Measurements from ENCODE around the gene GPC6.
"Not testable (repeated sequence)": the region's sequence is repeated elsewhere in the genome, so short reads cannot be mapped to it uniquely, and the experiment has no call there.

The GPC6 gene

GRCh38 chr13:94339116-94339687 lies 1112.6 kb downstream of the GPC6 start:
- no peak for DNase-seq

- DNase-seq, result no peak
These were observed 1116.0 kb downstream of the GPC6 start for GRCh38 chr13:94342436-94343242.

DNA sequence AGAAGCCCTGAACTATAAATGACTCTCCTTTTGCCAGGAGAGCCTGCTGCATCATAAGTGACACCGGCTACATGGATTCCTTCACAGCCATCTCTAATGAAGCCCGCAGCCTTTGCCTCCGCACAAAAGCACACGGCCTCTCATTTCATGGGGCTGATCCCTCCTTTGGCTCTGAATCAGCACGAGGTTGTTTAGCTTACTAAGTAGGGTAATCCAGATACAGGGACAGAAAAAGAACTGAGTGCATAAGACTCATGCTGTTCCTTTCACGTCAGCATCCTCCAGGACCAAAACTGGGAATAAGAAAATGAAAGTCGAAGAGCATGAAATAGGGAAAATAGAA lies 1116.6 kb downstream of the GPC6 start:
- no peak for DNase-seq

GRCh38 chr13:94343687-94344086 lies 1117.1 kb downstream of the GPC6 start:
- not testable (repeated sequence) for DNase-seq

DNA sequence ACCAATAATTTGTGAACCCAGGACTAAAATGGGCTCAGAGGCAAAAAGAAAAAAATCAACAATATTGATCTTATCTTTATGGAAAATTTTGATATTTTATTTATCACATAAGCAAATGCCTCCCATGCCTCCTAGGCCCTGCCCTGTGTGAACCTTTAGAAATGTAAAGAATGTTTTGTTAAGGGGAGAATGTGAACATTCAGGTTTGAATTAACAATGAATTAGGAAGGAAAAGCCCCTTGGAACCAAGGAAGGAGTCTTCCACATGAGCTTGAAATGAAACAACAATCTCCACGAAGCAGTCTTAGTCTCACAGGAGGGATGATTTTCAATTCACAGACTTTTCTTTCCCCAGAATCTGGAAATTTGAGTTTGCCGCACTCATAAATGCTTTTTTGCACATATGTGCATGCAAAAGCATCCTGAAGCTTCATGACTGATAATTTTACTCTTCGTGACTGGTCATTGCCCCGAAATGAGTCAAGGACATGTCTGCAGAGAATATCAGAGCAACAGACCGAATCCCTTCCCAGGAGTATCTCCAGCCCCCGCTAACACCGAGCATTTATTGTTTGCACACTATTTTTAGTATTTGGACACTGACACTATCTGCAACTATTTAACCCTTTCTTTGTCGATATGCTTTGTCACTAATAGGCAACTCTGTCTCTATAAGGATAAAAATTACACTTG lies 1117.7 kb downstream of the GPC6 start:
- peak; percentile 72 for DNase-seq

DNA sequence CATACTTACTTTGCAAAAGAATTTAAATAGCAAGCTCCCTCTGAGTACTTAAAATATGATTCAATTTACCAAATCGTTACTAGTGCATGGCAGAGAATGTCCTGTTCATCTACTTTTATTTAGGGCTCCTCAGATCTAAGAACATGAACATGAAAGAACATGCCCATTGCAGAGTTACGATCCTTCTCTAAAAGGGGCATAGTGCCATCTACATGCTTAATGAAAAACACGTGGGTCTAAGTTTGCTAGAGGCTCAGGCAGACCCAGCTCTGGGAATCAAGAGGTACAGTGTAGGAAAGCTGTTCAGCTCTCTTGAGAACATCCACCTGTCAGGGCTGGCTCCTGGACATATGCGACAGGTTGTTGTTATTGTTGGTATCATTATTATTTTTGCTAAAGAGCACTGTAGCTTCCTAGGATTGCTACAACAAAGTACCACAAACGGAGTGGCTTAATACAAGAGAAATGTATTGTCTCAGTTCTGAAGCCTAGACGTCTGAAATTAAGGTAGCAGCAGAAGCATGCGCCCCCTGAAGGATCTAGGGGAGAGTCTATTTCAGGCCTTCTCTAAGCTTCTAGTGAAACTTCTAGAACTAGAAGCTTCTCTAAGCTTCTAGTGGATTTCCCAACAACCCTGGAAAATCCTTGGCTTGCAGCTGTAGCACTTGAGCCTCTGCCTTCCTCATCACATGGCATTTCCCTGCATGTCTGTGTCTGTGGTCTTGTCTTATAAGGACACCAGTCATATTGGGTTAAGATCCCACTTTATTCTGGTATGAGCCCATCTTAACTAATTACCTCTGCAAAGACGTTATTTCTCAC lies 1119.0 kb downstream of the GPC6 start:
- peak; percentile 48 for DNase-seq

- no peak for DNase-seq
These were observed 1119.8 kb downstream of the GPC6 start for GRCh38 chr13:94346261-94347019.

DNA sequence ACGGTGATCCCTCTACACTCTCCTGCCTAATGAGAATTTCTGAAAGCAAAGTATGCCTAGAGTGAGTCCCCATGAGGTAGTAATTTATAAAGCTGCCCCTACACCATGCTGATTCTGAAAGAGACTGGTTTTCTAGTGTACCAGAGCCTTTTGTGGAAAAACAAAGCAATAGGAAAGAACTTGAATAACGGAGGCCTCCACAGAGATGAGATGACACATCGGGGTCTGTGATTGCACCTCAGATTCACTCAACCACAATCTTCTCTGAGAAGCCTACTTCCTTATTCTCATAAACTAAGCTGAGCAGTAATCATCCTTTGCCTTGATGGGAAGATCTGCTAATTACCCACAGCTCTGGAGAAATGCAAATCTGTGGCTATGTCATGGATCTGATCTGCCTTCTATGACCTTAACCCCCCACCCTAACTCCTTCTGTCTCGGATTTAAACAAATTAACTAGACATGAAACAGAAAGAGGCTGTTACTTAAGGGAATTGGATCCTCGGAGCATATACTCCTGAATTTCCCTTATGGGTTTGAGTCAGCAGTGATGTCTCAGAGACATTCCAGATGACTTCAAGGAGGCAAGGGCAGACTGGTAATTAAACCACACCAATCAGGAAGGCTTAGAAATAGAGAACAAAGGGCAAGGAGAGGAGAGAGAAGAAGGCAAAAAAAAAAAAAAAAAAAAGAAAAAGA lies 1124.8 kb downstream of the GPC6 start:
- peak; percentile 77 for DNase-seq

DNA sequence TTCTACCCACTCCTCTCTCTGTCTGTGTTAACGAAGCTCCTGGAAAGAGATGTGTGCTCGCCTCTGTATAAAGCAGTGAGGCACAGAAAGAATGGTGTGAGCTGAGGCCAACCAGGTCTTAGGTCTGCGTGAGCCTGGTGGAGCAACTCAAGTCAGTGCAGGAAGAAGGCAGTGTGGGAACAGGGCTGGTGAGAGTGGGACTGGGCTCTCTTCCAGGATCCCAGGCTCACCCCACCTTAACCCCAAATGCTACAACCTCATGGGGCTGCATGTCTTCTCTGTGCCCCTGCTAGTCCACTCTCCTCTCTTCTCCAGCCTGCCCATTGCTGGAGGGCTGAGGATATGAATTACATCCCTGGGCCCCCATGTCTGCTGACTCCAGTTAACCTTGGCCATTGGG lies 1125.5 kb downstream of the GPC6 start:
- DNase-seq, result no peak

DNA sequence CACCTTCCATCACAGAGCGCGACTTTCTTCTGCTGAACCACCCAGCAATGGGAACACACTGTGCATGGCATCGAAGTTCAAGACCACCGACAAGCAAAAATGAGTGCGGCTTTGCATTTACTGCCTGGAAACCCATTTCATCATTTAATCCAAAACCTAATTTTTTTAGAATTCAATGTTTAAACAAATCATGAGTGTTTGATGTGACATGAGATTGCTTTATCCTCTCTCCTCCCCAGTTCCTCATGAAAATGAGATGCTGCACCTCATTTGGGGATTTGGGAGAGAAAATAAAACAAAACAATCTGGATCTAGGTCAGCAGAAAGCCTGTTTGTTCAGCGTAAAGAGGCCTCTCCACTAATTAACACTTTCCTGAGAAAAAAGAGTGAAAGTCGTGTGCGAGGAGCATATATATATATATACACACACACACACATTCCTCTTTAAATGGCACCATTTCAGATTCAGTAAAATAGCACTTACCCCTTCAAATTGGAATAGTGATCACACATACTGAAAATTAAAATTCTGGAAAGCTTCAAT lies 1126.6 kb downstream of the GPC6 start:
- DNase-seq, result no peak

DNA sequence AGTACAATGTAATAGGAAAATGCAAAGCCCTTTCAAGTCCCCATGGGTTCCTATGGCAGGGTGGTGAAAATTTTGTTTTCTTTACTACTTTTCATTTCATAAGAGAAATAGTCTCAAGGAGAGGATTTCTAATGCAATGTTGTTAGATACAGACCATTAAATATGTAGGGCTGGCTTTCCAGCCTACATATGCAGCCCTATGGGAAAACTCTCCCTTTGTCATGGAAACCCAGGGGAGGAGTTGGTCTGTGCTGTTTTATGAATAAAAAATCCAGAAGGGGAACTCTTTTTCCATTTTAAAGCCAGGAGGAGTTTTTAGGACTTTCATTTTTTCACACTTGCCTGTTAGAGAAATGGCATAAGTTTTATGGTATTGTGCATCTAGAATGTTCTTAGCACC lies 1133.3 kb downstream of the GPC6 start:
- DNase-seq, result no peak

DNA sequence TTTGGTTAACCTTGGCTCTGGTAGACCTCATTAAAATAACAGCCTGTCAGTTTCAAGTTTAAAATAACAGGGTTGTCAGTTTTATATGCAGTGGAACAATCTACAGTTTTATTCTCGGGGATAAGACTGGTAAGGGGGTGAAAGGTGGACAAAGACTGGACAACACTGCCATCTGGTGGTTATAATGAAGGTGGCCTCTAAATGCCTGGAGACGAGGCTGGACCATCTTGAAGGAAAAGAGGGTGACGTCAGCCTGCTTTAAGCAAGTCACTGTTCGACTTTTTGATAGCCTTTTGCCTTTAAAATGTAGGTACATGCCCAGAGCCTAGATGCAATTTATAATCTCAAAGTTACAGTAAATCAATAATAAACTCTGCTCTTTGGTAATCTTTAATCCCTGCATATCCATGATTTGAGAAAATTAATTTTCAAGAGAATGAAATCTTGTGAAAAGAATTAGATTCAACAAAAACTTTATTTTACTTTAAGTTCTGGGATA lies 1135.9 kb downstream of the GPC6 start:
- peak; percentile 85 for DNase-seq

DNA sequence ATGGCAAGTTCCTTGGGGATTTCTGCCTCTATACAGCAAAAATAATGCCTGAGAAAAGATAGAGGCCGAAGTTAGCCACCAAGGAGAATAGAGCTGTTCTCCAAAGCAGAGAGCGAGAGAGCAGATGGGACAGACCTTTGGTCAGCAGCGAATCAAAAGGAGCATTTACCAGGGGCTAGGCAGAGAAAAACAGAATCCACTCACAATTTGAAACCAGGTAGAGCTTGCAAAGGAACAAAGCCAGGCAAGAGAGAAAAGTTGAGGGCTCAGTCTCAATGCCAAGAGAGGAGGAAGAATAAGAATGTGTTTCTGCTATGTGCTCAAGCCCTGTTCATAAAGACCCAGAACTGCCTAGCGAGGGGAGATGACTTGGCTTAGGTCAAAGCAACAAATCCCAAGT lies 1140.1 kb downstream of the GPC6 start:
- no peak for DNase-seq

GRCh38 chr13:94369972-94370436 lies 1143.4 kb downstream of the GPC6 start:
- DNase-seq, result no peak

GRCh38 chr13:94371855-94372254 lies 1145.2 kb downstream of the GPC6 start:
- DNase-seq, result no peak

- DNase-seq, result no peak
These were observed 1155.9 kb downstream of the GPC6 start for GRCh38 chr13:94382517-94382916.

GRCh38 chr13:94382960-94383359 lies 1156.4 kb downstream of the GPC6 start:
- no peak for DNase-seq

DNA sequence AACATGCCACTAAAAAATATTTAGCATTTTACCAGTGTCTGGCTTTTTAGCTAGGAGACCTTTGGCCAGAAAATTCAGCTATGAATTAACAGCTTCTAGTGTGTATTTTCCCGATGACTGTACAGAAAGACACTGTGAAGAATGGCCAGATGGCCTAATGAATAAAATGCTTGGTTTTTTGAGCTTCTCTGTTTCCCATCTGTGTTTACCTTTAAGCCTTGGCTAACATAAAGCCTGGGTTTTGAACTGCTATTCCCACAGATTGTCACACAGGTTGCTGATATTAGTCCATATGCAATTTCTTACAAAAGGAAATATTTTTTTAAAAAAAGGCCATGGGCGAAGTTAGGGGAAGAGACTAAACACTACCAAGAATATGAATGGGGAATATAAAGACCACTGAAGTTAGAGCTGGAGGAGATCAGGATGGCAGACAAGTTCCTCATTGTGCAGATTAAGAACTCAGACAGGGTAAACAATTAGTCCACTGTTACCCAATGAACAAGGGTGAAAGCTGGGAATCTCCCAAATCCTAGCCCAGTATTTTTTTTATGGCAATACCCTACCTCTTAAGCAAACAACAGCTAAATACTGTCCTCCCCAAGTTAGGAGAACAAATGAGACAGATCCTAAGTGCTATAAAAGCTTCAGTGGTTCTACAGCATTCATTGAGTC lies 1157.8 kb downstream of the GPC6 start:
- DNase-seq, result no peak

DNA sequence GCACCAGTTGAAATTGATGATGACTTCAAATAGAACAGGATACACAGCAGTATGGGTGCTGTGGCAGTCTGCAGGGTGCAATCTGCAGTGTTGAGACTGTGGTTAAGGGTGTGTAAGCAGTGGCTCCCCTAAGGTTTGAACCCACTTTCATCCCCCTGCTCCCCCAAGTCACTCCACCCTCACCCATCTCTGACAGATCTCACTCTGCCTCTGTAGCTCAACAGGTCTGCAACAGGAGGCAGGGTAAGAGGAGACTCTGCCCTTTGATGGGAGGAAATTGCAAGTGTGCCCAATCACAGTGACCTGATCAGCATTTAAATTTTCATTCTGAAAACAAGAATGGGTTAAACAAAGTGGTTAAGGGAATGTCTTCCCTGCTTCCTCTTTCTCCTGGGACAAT lies 1160.4 kb downstream of the GPC6 start:
- no peak for DNase-seq

DNA sequence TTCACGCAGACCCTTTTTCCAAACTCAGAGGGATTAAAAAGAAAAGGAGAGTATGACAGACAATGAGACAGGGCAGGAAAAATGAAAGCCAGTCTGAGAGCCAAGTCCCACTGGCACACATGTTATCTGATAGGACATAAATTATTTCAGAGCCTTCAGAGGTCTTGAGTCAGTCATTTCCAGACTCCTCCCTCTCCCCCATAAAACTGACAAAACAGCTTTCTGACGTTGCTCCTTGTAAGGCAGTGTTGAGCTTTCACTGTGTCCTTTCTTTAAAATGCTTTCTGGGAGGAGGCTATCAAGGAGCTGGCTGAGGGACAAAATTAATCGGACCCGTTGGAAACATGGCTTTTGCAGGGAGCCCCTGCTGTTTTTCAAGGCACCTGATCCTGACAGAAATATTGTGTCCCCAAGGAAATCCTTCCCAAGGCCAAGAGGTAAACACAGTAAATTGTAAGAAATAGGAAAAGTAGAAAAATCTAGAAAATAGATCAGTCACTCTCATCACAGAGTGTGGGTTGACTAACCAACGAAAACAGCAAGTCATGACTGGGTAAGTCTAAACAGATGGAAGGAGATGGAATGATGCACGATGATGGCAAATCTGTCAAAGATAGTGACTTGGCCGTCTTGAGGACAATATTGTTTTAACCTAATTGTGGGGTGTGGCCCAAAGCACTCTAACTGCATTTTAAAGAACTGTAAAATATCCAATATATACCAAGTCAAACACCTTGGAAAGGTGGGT lies 1163.2 kb downstream of the GPC6 start:
- no peak for DNase-seq

Data from fibroblast of skin of back (primary cell).